PC-3 (cell line): ENCODE data around the gene YIF1A. TPM values are rescaled to one million over a fixed set of nuclear protein-coding genes. Genes with fewer than 3 reads are reported as not detected.

Experiments used
- ATAC-seq: fragments of 200-7000 bp; cut with Tn5 transposase; 2 replicates; pipeline ENCODE4 v1.9.1; 2020; ENCODE audit warnings: mild to moderate bottlenecking, moderate library complexity
- BruUV-seq: library from RNA; stranded (reverse); fragments of 400-500 nt; replicated peaks from 2 replicates; lab custom pipeline; 2021; lab: Mats Ljungman, UMichigan
- CTCF ChIA-PET: fragments of 300-600 bp; sonication (Branson Sonifier 250); formaldehyde crosslinking; loops from one replicate; lab custom pipeline; 2022; ENCODE audit warnings: antibody characterized with exemption; lab: Charles Lee
- POLR2A ChIA-PET: fragments of 300-600 bp; sonication (Branson Sonifier 250); formaldehyde crosslinking; loops from one replicate; lab custom pipeline; 2022; ENCODE audit warnings: antibody characterized with exemption; ENCODE audit not compliant: unreplicated experiment; lab: Charles Lee
- DNase-seq: peaks from one replicate; pipeline ENCODE4 v3.0.0-alpha.2; 2015
- H2AFZ ChIP-seq: fragments of 300-600 bp; sonication (generic); 2 replicates; pipeline ENCODE4 v1.6.0; 2016; ENCODE audit warnings: antibody characterized with exemption, low read length
- H3F3A ChIP-seq: fragments of 300-600 bp; sonication (generic); one replicate; pipeline ENCODE4 v1.6.0; 2017; ENCODE audit warnings: antibody characterized with exemption, low read length, control low read depth, mild to moderate bottlenecking; ENCODE audit not compliant: unreplicated experiment
- H3K27ac ChIP-seq: fragments of 300-600 bp; sonication (generic); 2 replicates; pipeline ENCODE4 v1.5.1; 2016; ENCODE audit warnings: mild to moderate bottlenecking, low read length
- H3K27me3 ChIP-seq: fragments of 300-600 bp; sonication (generic); 2 replicates; pipeline ENCODE4 v1.6.1; 2016; ENCODE audit warnings: low read length, mixed read lengths
- H3K36me3 ChIP-seq: fragments of 300-600 bp; sonication (generic); 2 replicates; pipeline ENCODE4 v1.6.1; 2016; ENCODE audit warnings: low read depth, mixed run types, low read length, mixed read lengths
- H3K4me1 ChIP-seq: fragments of 300-600 bp; sonication (generic); 2 replicates; pipeline ENCODE4 v1.5.1; 2016; ENCODE audit warnings: low read length; ENCODE audit not compliant: insufficient read depth
- H3K4me2 ChIP-seq: fragments of 300-600 bp; sonication (generic); 2 replicates; pipeline ENCODE4 v1.6.0; 2016; ENCODE audit warnings: low read length
- H3K4me3 ChIP-seq: fragments of 300-600 bp; sonication (generic); 2 replicates; pipeline ENCODE4 v1.5.1; 2016; ENCODE audit warnings: mild to moderate bottlenecking, low read length, mixed read lengths
- H3K79me2 ChIP-seq: fragments of 300-600 bp; sonication (generic); 2 replicates; pipeline ENCODE4 v1.6.1; 2017; ENCODE audit warnings: low read length, mixed read lengths
- H3K9ac ChIP-seq: fragments of 300-600 bp; sonication (generic); 2 replicates; pipeline ENCODE4 v1.6.0; 2016; ENCODE audit warnings: mild to moderate bottlenecking, low read length
- H3K9me2 ChIP-seq: fragments of 300-600 bp; sonication (generic); replicated peaks from 2 replicates; pipeline ENCODE4 v1.6.1; 2016; ENCODE audit warnings: mixed run types, low read length, mixed read lengths
- H3K9me3 ChIP-seq: fragments of 300-600 bp; sonication (generic); 2 replicates; pipeline ENCODE4 v1.6.1; 2016; ENCODE audit warnings: low read length, mixed read lengths
- H4K20me1 ChIP-seq: fragments of 300-600 bp; sonication (generic); 2 replicates; pipeline ENCODE4 v1.6.1; 2016; ENCODE audit warnings: low read length, mixed read lengths
- EZH2 ChIP-seq: fragments of 300-600 bp; sonication (generic); IDR thresholded peaks from one replicate; pipeline ENCODE4 v1.6.1; 2017; ENCODE audit warnings: antibody characterized with exemption, mild to moderate bottlenecking, low read length; ENCODE audit not compliant: unreplicated experiment
- EZH2phosphoT487 ChIP-seq: fragments of 300-600 bp; sonication (generic); IDR thresholded peaks from 2 replicates; pipeline ENCODE4 v1.6.1; 2018; ENCODE audit warnings: mild to moderate bottlenecking, antibody characterized with exemption, low read length, borderline replicate concordance
- intact Hi-C: fragments of 100-400 bp; cut with micrococcal nuclease; formaldehyde crosslinking; loops from 2 replicates; pipeline ENCODE4 v1.9.0; 2023
- total RNA-seq: library from RNA; depleted of rRNA; stranded (reverse); fragments of >200 nt; gene quantifications from 2 replicates; pipeline ENCODE4 v1.2.3, GENCODE V29; 2014
- TF ChIP-seq, protein P1 (sequence below): fragments of 300-600 bp; sonication (generic); conservative IDR thresholded peaks from 2 replicates; pipeline ENCODE4 v1.5.1; 2017; ENCODE audit warnings: antibody characterized with exemption, low read depth, mild to moderate bottlenecking, low read length

YIF1A gene
- total RNA-seq, 1 experiment from 2014 or later, result 236 TPM

GRCh38 chr11:66331542-66332370, 42.8 kb upstream of the YIF1A start:
- CTCF ChIA-PET, result no interaction called here
- POLR2A ChIA-PET, result no interaction called here
- Histone ChIP-seq H3K79me2 (peaks cover 17% of the 10 kb centered on the region), H3K9ac (no peak overlapping the region), H3K27me3 (no peaks in the 10 kb centered on the region), H3F3A (no peaks in the 10 kb centered on the region), H3K4me1 (peaks cover 40% of the 10 kb centered on the region), H3K9me3 (no peaks in the 10 kb centered on the region), H3K27ac (no peak overlapping the region), H2AFZ (no peak overlapping the region), H4K20me1 (no peaks in the 10 kb centered on the region), H3K9me2 (no peaks in the 10 kb centered on the region), H3K4me3 (no peak overlapping the region), H3K4me2 (no peak overlapping the region), H3K36me3 (peaks cover 14% of the 10 kb centered on the region; the same call in 1 of the 2 replicates)
- BruUV-seq, result no TSS peak
- DNase-seq, result no peak
- TF ChIP-seq EZH2 (no peak), EZH2phosphoT487 (no peak)
- TF ChIP-seq, protein P1, sequence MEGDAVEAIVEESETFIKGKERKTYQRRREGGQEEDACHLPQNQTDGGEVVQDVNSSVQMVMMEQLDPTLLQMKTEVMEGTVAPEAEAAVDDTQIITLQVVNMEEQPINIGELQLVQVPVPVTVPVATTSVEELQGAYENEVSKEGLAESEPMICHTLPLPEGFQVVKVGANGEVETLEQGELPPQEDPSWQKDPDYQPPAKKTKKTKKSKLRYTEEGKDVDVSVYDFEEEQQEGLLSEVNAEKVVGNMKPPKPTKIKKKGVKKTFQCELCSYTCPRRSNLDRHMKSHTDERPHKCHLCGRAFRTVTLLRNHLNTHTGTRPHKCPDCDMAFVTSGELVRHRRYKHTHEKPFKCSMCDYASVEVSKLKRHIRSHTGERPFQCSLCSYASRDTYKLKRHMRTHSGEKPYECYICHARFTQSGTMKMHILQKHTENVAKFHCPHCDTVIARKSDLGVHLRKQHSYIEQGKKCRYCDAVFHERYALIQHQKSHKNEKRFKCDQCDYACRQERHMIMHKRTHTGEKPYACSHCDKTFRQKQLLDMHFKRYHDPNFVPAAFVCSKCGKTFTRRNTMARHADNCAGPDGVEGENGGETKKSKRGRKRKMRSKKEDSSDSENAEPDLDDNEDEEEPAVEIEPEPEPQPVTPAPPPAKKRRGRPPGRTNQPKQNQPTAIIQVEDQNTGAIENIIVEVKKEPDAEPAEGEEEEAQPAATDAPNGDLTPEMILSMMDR, result no peak
- intact Hi-C loops, result no loop called here
- ATAC-seq, result no peak

- Histone ChIP-seq H3K27me3 (no peaks in the 10 kb centered on the region), H3K4me2 (no peak overlapping the region), H3K9ac (no peak overlapping the region), H2AFZ (no peak overlapping the region), H3K9me3 (no peaks in the 10 kb centered on the region), H3K4me1 (peaks cover 36% of the 10 kb centered on the region), H3K9me2 (no peaks in the 10 kb centered on the region), H4K20me1 (no peaks in the 10 kb centered on the region), H3F3A (no peaks in the 10 kb centered on the region), H3K27ac (no peak overlapping the region), H3K36me3 (peaks cover 14% of the 10 kb centered on the region; the same call in 1 of the 2 replicates), H3K4me3 (no peak overlapping the region), H3K79me2 (peaks cover 15% of the 10 kb centered on the region)
- BruUV-seq, result no TSS peak
- CTCF ChIA-PET, result no interaction called here
- TF ChIP-seq EZH2phosphoT487, result no peak
- TF ChIP-seq, protein P1, result no peak
- TF ChIP-seq EZH2, result no peak
- intact Hi-C loops, result no loop called here
- DNase-seq, result no peak
- POLR2A ChIA-PET, result no interaction called here
- ATAC-seq, result no peak
These were observed 42.0 kb upstream of the YIF1A start for GRCh38 chr11:66330931-66331330.

GRCh38 chr11:66329165-66329673, 40.3 kb upstream of the YIF1A start:
- Histone ChIP-seq H2AFZ (no peak overlapping the region), H3F3A (no peaks in the 10 kb centered on the region), H3K4me2 (no peak overlapping the region), H3K9me2 (no peaks in the 10 kb centered on the region), H3K9ac (no peak overlapping the region), H3K27me3 (no peaks in the 10 kb centered on the region), H3K27ac (no peak overlapping the region), H3K9me3 (no peaks in the 10 kb centered on the region), H3K79me2 (no peaks in the 10 kb centered on the region), H3K4me1 (peaks cover 23% of the 10 kb centered on the region), H3K4me3 (no peak overlapping the region), H4K20me1 (no peaks in the 10 kb centered on the region), H3K36me3 (peaks cover 14% of the 10 kb centered on the region; the same call in 1 of the 2 replicates)
- DNase-seq, result no peak
- intact Hi-C loops, result no loop called here
- CTCF ChIA-PET, result interaction anchor here (1.0 to 1.2 kb wide), 2 partner anchors 16 to 57 kb away, joined by 3 to 6 read pairs; no protein-coding TSS in a partner anchor
- BruUV-seq, result no TSS peak
- TF ChIP-seq, protein P1, result no peak
- no peak for TF ChIP-seq EZH2phosphoT487
- no peak for TF ChIP-seq EZH2
- POLR2A ChIA-PET, result no interaction called here
- no peak for ATAC-seq
